DMS114 treated with DMSO at 0.1 percent for 48 hours (cell line): ENCODE measurements around the gene TICRR.

Experiments
- DNase-seq: peaks from one replicate; lab custom pipeline; 2025; ENCODE audit not compliant: unreplicated experiment; lab: John Stamatoyannopoulos, UW

TICRR gene

GRCh38 chr15:89672221-89673164 lies 97.2 kb downstream of the TICRR start:
- DNase-seq: no peak

GRCh38 chr15:89673165-89673512 lies 97.9 kb downstream of the TICRR start:
- DNase-seq: no peak

- no peak for DNase-seq
Measured at GRCh38 chr15:89674526-89674925, 99.3 kb downstream of the TICRR start.

- DNase-seq: no peak
Measured at GRCh38 chr15:89675606-89676005, 100.3 kb downstream of the TICRR start.

GRCh38 chr15:89677381-89677780 lies 102.1 kb downstream of the TICRR start:
- no peak for DNase-seq
